ENCODE results near the gene MAP2K4. TPM values are rescaled to one million over a fixed set of nuclear protein-coding genes. Genes with fewer than 3 reads are reported as not detected.

Gene MAP2K4
- total RNA-seq, 4 donors from 2014 or later: 17.6 to 28.6 (median 24.0) TPM

- WGBS, 2 donors: 59 to 71% methylated on average over 1 of the region's 1 CpG
These were observed 36.8 kb downstream of the MAP2K4 start for GRCh38 chr17:12057520-12057919.

GRCh38 chr17:12058535-12058934 lies 37.9 kb downstream of the MAP2K4 start:
- H3K27ac ChIP-seq: no peak overlapping the region
- no peaks in the 10 kb centered on the region for H3K27me3 ChIP-seq
- H3K4me3 ChIP-seq: no peak overlapping the region
- no peak for TF ChIP-seq CTCF (IDR thresholded peaks at IDR 0.05)
- no peak for TF ChIP-seq POLR2A (IDR thresholded peaks at IDR 0.05)
- TF ChIP-seq EP300 (IDR thresholded peaks at IDR 0.05): no peak
- peaks cover 0 to 18% (median 9%) of the 10 kb centered on the region in 4 donors for H3K4me1 ChIP-seq
- H3K36me3 ChIP-seq: peaks cover 0 to under 1% (median 0%) of the 10 kb centered on the region in 3 donors
- DNase-seq (ENCODE audit: low spot score in 2 of 2): no peak
- H3K9me3 ChIP-seq: no peaks in the 10 kb centered on the region

More at GRCh38 chr17:12057520-12057919, 36.8 kb downstream of the MAP2K4 start:
- Histone ChIP-seq H3K4me3 (no peak overlapping the region), H3K27me3 (no peaks in the 10 kb centered on the region), H3K9me3 (no peaks in the 10 kb centered on the region), H3K36me3 (no peaks in the 10 kb centered on the region), H3K4me1 (peaks cover 0 to 28% (median 13%) of the 10 kb centered on the region in 4 donors), H3K27ac (no peak overlapping the region)
- no peak for DNase-seq (ENCODE audit: low spot score in 2 of 2)
- TF ChIP-seq CTCF (IDR thresholded peaks at IDR 0.05): no peak
- TF ChIP-seq EP300 (IDR thresholded peaks at IDR 0.05): no peak
- no peak for TF ChIP-seq POLR2A (IDR thresholded peaks at IDR 0.05)

GRCh38 chr17:12062249-12062648 lies 41.6 kb downstream of the MAP2K4 start:
- TF ChIP-seq EP300 (IDR thresholded peaks at IDR 0.05) (no peak), CTCF (IDR thresholded peaks at IDR 0.05) (no peak), POLR2A (IDR thresholded peaks at IDR 0.05) (no peak)
- 97% methylated on average over 3 of the region's 3 CpGs for WGBS, 2 donors
- Histone ChIP-seq H3K9me3 (no peaks in the 10 kb centered on the region), H3K4me1 (peaks cover 0 to 5% (median 0%) of the 10 kb centered on the region in 4 donors), H3K27ac (no peak overlapping the region), H3K27me3 (no peaks in the 10 kb centered on the region), H3K4me3 (no peak overlapping the region), H3K36me3 (peaks cover 0 to 17% (median 0%) of the 10 kb centered on the region in 3 donors)
- DNase-seq (ENCODE audit: low spot score in 2 of 2): no peak

- TF ChIP-seq CTCF (IDR thresholded peaks at IDR 0.05) (no peak), EP300 (IDR thresholded peaks at IDR 0.05) (no peak), POLR2A (IDR thresholded peaks at IDR 0.05) (no peak)
- H3K9me3 ChIP-seq: no peaks in the 10 kb centered on the region
- peaks cover 0 to 17% (median 0%) of the 10 kb centered on the region in 3 donors for H3K36me3 ChIP-seq
- H3K27ac ChIP-seq: no peak overlapping the region
- H3K4me3 ChIP-seq: no peak overlapping the region
- no peak for DNase-seq (ENCODE audit: low spot score in 2 of 2)
- peaks cover 0 to 4% (median 0%) of the 10 kb centered on the region in 4 donors for H3K4me1 ChIP-seq
- no peaks in the 10 kb centered on the region for H3K27me3 ChIP-seq
- WGBS, 2 donors: 94 to 100% methylated on average over 2 of the region's 2 CpGs
These were observed 43.7 kb downstream of the MAP2K4 start for GRCh38 chr17:12064395-12064794.

- WGBS, 2 donors: 80 to 91% methylated on average over 2 of the region's 2 CpGs
These were observed 46.8 kb downstream of the MAP2K4 start for GRCh38 chr17:12067485-12067884.

More at GRCh38 chr17:12067485-12067884, 46.8 kb downstream of the MAP2K4 start:
- no peaks in the 10 kb centered on the region for H3K9me3 ChIP-seq
- peaks cover 0 to 4% (median 0%) of the 10 kb centered on the region in 4 donors for H3K4me1 ChIP-seq
- H3K27ac ChIP-seq: no peak overlapping the region
- H3K27me3 ChIP-seq: no peaks in the 10 kb centered on the region
- H3K4me3 ChIP-seq: no peak overlapping the region
- TF ChIP-seq CTCF (IDR thresholded peaks at IDR 0.05): no peak
- TF ChIP-seq POLR2A (IDR thresholded peaks at IDR 0.05): no peak
- no peak for TF ChIP-seq EP300 (IDR thresholded peaks at IDR 0.05)
- peaks cover 0 to 27% (median 0%) of the 10 kb centered on the region in 3 donors for H3K36me3 ChIP-seq
- no peak for DNase-seq (ENCODE audit: low spot score in 2 of 2)
